OCI-LY7 (cell line): Measurements from ENCODE around the gene SPINK13. TPM values are rescaled to one million over a fixed set of nuclear protein-coding genes. Genes with fewer than 3 reads are reported as not detected.
"Not testable (repeated sequence)": the region's sequence is repeated elsewhere in the genome, so short reads cannot be mapped to it uniquely, and the experiment has no call there.

Experiments used
- BruUV-seq: library from RNA; stranded (reverse); fragments of 400-500 nt; replicated peaks from 2 replicates; lab custom pipeline; 2021; lab: Mats Ljungman, UMichigan
- CTCF ChIA-PET: fragments of 300-600 bp; sonication (Branson Sonifier 250); formaldehyde crosslinking; loops from one replicate; lab custom pipeline; 2022; ENCODE audit warnings: antibody characterized with exemption; ENCODE audit not compliant: unreplicated experiment; lab: Charles Lee
- POLR2A ChIA-PET: fragments of 300-600 bp; sonication (Branson Sonifier 250); formaldehyde crosslinking; loops from one replicate; lab custom pipeline; 2022; ENCODE audit warnings: antibody characterized with exemption; lab: Charles Lee
- DNase-seq: peaks from one replicate; pipeline ENCODE4 v3.0.0-alpha.2; 2015; ENCODE audit warnings: low spot score
- H2AFZ ChIP-seq: fragments of 200-600 bp; sonication (generic), shearing (Covaris generic); 2 replicates; pipeline ENCODE4 v1.6.1; 2014; ENCODE audit warnings: mild to moderate bottlenecking, antibody characterized with exemption, low read length, moderate library complexity
- H3K27ac ChIP-seq: fragments of 200-600 bp; sonication (generic); 2 replicates; pipeline ENCODE4 v1.5.1; 2014; ENCODE audit warnings: mixed run types, low read depth, mild to moderate bottlenecking, moderate library complexity, low read length, inconsistent platforms; ENCODE audit not compliant: poor library complexity, severe bottlenecking
- H3K36me3 ChIP-seq: fragments of 200-600 bp; sonication (generic); 2 replicates; pipeline ENCODE4 v1.6.1; 2014; ENCODE audit warnings: mild to moderate bottlenecking, antibody characterized with exemption, low read length, moderate library complexity, mixed read lengths; ENCODE audit not compliant: insufficient read depth
- H3K4me1 ChIP-seq: fragments of 200-600 bp; sonication (generic); 2 replicates; pipeline ENCODE4 v1.5.1; 2014; ENCODE audit warnings: mild to moderate bottlenecking, low read length; ENCODE audit not compliant: insufficient read depth, poor library complexity, severe bottlenecking
- H3K4me2 ChIP-seq: fragments of 200-600 bp; sonication (generic); 2 replicates; pipeline ENCODE4 v1.6.1; 2014; ENCODE audit warnings: mild to moderate bottlenecking, low read length
- H3K4me3 ChIP-seq: fragments of 200-600 bp; sonication (generic); 2 replicates; pipeline ENCODE4 v1.5.1; 2014; ENCODE audit warnings: mild to moderate bottlenecking, low read depth, low read length; ENCODE audit not compliant: poor library complexity, severe bottlenecking
- H3K79me2 ChIP-seq: fragments of 200-600 bp; sonication (generic); 2 replicates; pipeline ENCODE4 v1.6.1; 2016; ENCODE audit warnings: low read depth, mild to moderate bottlenecking, low read length, moderate library complexity, mixed read lengths; ENCODE audit not compliant: insufficient read depth
- H3K9me2 ChIP-seq: fragments of 200-600 bp; sonication (generic); 2 replicates; pipeline ENCODE4 v1.6.1; 2016; ENCODE audit warnings: mild to moderate bottlenecking, low read length, mixed read lengths; ENCODE audit not compliant: insufficient read depth
- H3K9me3 ChIP-seq: fragments of 200-600 bp; sonication (generic); 2 replicates; pipeline ENCODE4 v1.6.1; 2014; ENCODE audit warnings: mild to moderate bottlenecking, mixed run types, low read length, mixed read lengths
- H4K20me1 ChIP-seq: fragments of 200-600 bp; sonication (generic); 2 replicates; pipeline ENCODE4 v1.6.1; 2014; ENCODE audit warnings: mild to moderate bottlenecking, antibody characterized with exemption, low read length, moderate library complexity, mixed read lengths; ENCODE audit not compliant: insufficient read depth
- EZH2phosphoT487 ChIP-seq: fragments of 200-600 bp; sonication (generic); IDR thresholded peaks from 2 replicates; pipeline ENCODE4 v1.6.1; 2018; ENCODE audit warnings: low read depth, borderline replicate concordance, mild to moderate bottlenecking, mixed run types, antibody characterized with exemption, low read length, moderate library complexity, mixed read lengths
- intact Hi-C: fragments of 100-400 bp; cut with micrococcal nuclease; formaldehyde crosslinking; loops from one replicate; pipeline ENCODE4 v1.10.0; 2022; ENCODE audit not compliant: unreplicated experiment
- total RNA-seq, 2 experiments: library from RNA; depleted of rRNA in 1 of 2; stranded (reverse); fragments of >200 nt in 1 of 2; shearing (Covaris generic) in 1 of 2; gene quantifications; 2 replicates each; pipeline ENCODE4 v1.2.3, GENCODE V29; 2014 to 2022
- TF ChIP-seq, protein P1 (sequence below): fragments of 200-600 bp; sonication (generic); conservative IDR thresholded peaks from 2 replicates; pipeline ENCODE4 v1.5.1; 2014; ENCODE audit warnings: mild to moderate bottlenecking, antibody characterized with exemption, low read length, moderate library complexity, mixed read lengths

SPINK13 gene
- total RNA-seq, 2 experiments from 2014 or later = not detected

GRCh38 chr5:148261221-148261620 is 7.4 kb upstream of the SPINK13 start:
- CTCF ChIA-PET = no interaction called here
- TF ChIP-seq, protein P1, sequence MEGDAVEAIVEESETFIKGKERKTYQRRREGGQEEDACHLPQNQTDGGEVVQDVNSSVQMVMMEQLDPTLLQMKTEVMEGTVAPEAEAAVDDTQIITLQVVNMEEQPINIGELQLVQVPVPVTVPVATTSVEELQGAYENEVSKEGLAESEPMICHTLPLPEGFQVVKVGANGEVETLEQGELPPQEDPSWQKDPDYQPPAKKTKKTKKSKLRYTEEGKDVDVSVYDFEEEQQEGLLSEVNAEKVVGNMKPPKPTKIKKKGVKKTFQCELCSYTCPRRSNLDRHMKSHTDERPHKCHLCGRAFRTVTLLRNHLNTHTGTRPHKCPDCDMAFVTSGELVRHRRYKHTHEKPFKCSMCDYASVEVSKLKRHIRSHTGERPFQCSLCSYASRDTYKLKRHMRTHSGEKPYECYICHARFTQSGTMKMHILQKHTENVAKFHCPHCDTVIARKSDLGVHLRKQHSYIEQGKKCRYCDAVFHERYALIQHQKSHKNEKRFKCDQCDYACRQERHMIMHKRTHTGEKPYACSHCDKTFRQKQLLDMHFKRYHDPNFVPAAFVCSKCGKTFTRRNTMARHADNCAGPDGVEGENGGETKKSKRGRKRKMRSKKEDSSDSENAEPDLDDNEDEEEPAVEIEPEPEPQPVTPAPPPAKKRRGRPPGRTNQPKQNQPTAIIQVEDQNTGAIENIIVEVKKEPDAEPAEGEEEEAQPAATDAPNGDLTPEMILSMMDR = no peak
- no peak for TF ChIP-seq EZH2phosphoT487
- no peaks in the 10 kb centered on the region for H3K79me2 ChIP-seq
- H3K36me3 ChIP-seq = no peaks in the 10 kb centered on the region
- H3K27ac ChIP-seq = no peak overlapping the region
- no peaks in the 10 kb centered on the region for H3K9me3 ChIP-seq
- no peaks in the 10 kb centered on the region for H3K4me1 ChIP-seq
- POLR2A ChIA-PET = interaction anchor here (1.2 kb wide), 1 partner anchor 36 kb away, joined by 4 read pairs; no protein-coding TSS in a partner anchor
- H3K9me2 ChIP-seq = no peaks in the 10 kb centered on the region
- H3K4me3 ChIP-seq = no peak overlapping the region
- H2AFZ ChIP-seq = no peak overlapping the region
- H4K20me1 ChIP-seq = no peaks in the 10 kb centered on the region
- intact Hi-C loops = no loop called here
- no peak for DNase-seq
- no peak overlapping the region for H3K4me2 ChIP-seq
- BruUV-seq = no TSS peak

DNA sequence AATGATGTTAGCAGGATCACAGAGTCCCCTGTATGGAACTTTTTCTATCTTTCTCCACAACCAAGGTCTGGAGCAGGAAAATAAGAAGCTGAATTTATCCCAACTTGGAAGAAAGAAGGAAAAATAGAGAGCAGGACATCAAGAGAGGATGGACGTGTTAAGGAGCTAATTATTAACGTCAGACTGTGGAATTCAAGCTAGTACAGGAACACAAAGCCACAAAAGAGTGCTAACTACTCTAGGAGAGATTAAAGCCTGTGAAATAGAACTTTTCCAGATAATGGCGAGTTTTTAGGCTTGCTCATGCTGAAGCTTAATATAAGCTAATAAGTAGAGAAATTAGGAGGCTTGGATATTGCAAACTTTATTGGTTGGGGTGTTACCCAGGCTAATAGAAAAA is 632 bp upstream of the SPINK13 start:
- Histone ChIP-seq H3K4me2 (no peak overlapping the region), H4K20me1 (no peaks in the 10 kb centered on the region), H3K27ac (no peak overlapping the region), H2AFZ (no peak overlapping the region), H3K36me3 (no peaks in the 10 kb centered on the region), H3K4me1 (no peaks in the 10 kb centered on the region), H3K9me3 (no peaks in the 10 kb centered on the region), H3K79me2 (no peaks in the 10 kb centered on the region), H3K4me3 (no peak overlapping the region), H3K9me2 (no peaks in the 10 kb centered on the region)
- TF ChIP-seq, protein P1 = no peak
- no peak for TF ChIP-seq EZH2phosphoT487
- intact Hi-C loops = no loop called here
- DNase-seq = no peak
- POLR2A ChIA-PET = no interaction called here
- no TSS peak for BruUV-seq
- CTCF ChIA-PET = no interaction called here

GRCh38 chr5:148275129-148275528 is 6.5 kb downstream of the SPINK13 start:
- not testable (repeated sequence) for H3K27ac ChIP-seq

GRCh38 chr5:148280893-148281292 is 12.3 kb downstream of the SPINK13 start:
- H3K36me3 ChIP-seq, H3K4me3 ChIP-seq, H3K27ac ChIP-seq, H3K4me1 ChIP-seq, CTCF ChIA-PET, POLR2A ChIA-PET, H2AFZ ChIP-seq, H4K20me1 ChIP-seq, DNase-seq, intact Hi-C loops, H3K4me2 ChIP-seq, H3K9me2 ChIP-seq, H3K9me3 ChIP-seq, H3K79me2 ChIP-seq, BruUV-seq: not testable (repeated sequence)

More at GRCh38 chr5:148275129-148275528, 6.5 kb downstream of the SPINK13 start:
- intact Hi-C loops, POLR2A ChIA-PET, H3K9me3 ChIP-seq, H3K4me1 ChIP-seq, H3K4me2 ChIP-seq, H2AFZ ChIP-seq, BruUV-seq, DNase-seq, CTCF ChIA-PET, H3K36me3 ChIP-seq, H3K79me2 ChIP-seq, H3K4me3 ChIP-seq, H4K20me1 ChIP-seq, H3K9me2 ChIP-seq: not testable (repeated sequence)

- H3K9me3 ChIP-seq, BruUV-seq, DNase-seq, intact Hi-C loops, H4K20me1 ChIP-seq, H3K4me1 ChIP-seq, CTCF ChIA-PET, H3K9me2 ChIP-seq, H3K79me2 ChIP-seq, H3K4me2 ChIP-seq, H3K36me3 ChIP-seq, H2AFZ ChIP-seq, H3K27ac ChIP-seq, H3K4me3 ChIP-seq, POLR2A ChIA-PET: not testable (repeated sequence)
These were observed 12.7 kb downstream of the SPINK13 start for GRCh38 chr5:148281336-148281735.
